ENCODE measurements around the gene LAGE3.

LAGE3 gene, protein sequence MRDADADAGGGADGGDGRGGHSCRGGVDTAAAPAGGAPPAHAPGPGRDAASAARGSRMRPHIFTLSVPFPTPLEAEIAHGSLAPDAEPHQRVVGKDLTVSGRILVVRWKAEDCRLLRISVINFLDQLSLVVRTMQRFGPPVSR

GRCh38 chrX:154478728-154479622 is at the start of gene LAGE3:
LAGE3 (minus strand) TSS chrX:154479281; CDS start chrX:154478915, 366 bp downstream.
- peak; percentile 85 for DNase-seq (ENCODE audit: low spot score)

GRCh38 chrX:154526901-154527675 is 48.0 kb upstream of the LAGE3 start:
- peak; percentile 82 for DNase-seq (ENCODE audit: low spot score)

- no peak for DNase-seq (ENCODE audit: low spot score)
These were observed 46.8 kb upstream of the LAGE3 start for GRCh38 chrX:154525606-154526490.

DNA sequence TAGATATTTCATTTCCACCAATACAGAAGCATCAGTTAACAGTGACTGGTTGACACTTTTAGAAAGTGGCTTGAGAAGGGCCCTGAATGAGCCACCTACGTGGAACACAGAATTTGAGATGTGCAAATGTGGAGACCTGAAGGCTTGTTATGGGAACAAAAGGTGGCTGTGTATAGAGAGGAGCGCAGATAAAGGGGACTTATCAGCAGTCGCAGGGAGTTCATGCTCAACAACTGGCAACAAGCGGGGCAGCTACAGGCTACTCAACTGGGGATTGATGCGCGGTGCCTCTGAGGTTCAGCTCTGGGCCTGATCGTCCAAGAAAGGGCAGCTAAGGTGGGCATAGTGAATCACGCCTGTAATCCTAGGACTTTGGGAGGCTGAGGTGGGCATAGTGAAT is 40.3 kb upstream of the LAGE3 start:
- DNase-seq (ENCODE audit: low spot score) = no peak

DNA sequence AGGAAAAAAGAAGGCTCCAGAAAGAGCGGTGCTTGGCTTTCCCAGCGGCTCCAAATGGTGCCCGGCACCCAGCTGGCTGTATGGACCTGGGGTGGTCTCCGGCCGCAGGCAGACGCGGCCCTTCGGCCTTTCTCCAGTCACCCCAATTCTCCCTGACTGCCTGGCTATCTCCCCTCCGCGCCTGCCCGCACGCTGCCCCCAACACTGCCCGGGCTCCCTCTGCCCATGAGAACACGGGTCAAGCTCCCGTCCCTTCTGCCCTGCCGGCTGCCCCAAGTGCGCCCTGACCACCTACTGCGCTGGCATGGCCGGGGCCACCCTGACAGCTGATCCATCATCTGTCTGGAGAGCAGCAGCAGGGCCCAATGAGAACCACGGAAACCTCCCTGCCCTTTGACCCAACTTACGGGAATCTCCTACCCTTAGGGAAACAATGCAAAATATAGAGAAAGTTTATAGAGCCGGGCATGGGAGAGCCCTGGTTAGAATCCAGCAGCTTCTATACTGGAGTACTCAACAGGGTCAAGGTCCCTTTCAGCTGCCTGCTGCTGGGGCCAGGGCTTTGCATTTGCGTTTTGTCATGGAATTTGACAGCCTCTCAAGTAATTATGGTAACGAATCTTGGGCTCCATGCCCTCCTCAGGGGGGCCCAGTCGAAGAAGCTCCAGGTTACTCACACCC is 38.2 kb upstream of the LAGE3 start:
- DNase-seq (ENCODE audit: low spot score) = no peak

DNA sequence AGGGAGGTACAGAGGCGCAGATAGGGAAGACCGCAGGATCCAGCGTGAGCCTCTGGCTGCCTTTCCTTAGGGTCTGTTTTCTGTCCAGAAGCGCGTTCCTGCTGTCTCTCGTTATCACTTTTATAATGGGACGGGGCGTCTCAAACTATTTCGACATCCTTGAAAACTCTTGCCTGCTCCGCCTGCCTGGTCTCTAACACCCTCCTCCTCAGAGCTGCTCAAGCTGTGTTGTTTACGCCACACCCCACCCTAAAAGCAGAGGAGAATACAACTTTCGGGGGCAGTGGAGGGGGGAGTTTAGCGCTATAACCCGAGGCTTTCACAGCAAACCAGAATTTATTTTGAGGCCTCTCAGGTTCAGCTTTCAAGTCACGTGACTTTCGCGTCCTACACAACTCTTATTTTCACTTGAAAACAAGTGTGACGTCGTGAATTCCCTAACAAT is 37.6 kb upstream of the LAGE3 start:
- peak; percentile 32 for DNase-seq (ENCODE audit: low spot score)

DNA sequence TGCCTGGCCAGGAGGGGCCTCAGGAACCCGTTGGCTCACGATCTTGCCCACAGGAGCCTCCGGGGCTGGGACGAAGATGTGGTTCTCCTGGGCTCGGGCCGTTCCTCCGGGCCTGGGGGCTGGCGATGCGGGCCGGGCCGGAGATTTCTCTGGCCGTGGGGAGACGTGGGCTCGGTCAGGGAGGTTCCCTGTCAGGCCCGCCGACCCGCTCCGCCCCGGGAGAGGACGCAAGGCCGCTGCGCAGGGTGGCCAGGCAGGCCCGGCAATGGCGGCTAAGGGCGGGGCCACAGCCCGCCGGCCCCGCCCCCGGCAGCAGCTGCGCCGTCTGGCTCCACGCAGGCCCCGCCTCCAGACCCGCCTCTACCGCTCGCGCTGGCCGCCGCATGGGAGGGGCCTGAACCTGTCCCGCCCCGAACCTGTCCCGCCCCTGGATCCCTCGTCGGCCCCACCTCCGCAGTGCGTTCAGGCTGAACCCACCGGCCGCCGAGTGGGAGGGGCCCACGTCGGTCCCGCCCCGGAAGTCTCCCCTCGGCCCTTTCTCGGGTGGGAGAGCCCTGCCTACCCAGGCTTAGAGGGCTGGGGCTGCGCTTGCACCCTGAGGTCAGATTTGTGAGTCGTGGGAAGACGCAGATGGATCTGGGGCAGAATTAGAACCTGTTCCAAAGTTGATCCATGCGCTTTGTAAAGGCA is 37.0 kb upstream of the LAGE3 start, which contains the start of gene FAM3A:
Gene FAM3A (minus strand): TSS at position 267 of the 690 bp plus-strand sequence. CDS start 460 bp downstream, outside the sequence.
- DNase-seq (ENCODE audit: low spot score) = peak; percentile 87

DNA sequence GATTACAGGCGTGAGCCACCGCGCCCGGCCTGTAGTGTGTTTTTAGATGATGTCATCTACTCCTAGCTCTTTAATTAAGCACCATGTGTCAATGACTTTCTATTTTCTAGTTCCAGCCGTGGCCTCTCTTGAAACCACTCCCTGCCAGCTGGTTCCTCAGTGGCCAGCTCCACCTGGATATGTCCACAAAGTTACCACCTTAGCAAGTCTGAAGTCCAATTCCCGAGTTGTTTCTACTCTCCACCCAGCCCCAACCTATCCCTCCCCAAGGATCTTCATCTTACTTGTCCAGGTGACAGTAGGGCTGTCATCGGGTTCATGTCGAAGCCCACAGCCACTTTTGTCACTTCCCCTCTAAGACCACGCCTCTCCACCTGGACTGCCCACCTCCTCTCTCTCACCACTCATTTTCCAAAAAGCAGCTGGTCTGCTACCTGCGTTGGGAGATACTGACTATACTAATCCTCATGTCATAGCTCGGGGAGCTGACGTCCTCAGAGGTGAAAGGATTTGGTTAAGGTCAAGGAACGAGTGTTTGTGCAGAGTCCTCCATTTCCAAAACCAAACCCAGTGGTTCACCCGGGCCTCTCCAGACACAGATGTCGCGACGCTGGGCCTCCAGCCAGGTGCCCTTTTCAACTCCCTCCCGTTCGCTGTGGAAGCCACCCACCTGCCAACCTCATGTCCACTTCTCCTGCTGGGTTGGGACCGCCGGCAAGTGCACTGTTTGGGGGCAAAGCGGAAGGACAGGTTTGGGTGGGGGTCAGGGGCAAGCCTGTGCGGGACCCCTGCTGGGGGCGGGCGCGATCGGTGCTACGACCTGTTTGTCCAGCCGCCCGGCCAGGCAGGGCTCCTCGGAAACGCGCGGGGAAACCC is 36.2 kb upstream of the LAGE3 start:
- no peak for DNase-seq (ENCODE audit: low spot score)

- no peak for DNase-seq (ENCODE audit: low spot score)
These were observed 34.6 kb upstream of the LAGE3 start for GRCh38 chrX:154513716-154514115.

GRCh38 chrX:154512879-154513553 is 33.9 kb upstream of the LAGE3 start:
- DNase-seq (ENCODE audit: low spot score) = no peak

GRCh38 chrX:154511761-154512160 is 32.7 kb upstream of the LAGE3 start:
- DNase-seq (ENCODE audit: low spot score) = no peak

- DNase-seq (ENCODE audit: low spot score) = no peak
These were observed 30.4 kb upstream of the LAGE3 start for GRCh38 chrX:154509455-154509854.

GRCh38 chrX:154508384-154508745 is 29.3 kb upstream of the LAGE3 start:
- DNase-seq (ENCODE audit: low spot score) = no peak

GRCh38 chrX:154507673-154508383 is 28.7 kb upstream of the LAGE3 start:
- DNase-seq (ENCODE audit: low spot score) = no peak

DNA sequence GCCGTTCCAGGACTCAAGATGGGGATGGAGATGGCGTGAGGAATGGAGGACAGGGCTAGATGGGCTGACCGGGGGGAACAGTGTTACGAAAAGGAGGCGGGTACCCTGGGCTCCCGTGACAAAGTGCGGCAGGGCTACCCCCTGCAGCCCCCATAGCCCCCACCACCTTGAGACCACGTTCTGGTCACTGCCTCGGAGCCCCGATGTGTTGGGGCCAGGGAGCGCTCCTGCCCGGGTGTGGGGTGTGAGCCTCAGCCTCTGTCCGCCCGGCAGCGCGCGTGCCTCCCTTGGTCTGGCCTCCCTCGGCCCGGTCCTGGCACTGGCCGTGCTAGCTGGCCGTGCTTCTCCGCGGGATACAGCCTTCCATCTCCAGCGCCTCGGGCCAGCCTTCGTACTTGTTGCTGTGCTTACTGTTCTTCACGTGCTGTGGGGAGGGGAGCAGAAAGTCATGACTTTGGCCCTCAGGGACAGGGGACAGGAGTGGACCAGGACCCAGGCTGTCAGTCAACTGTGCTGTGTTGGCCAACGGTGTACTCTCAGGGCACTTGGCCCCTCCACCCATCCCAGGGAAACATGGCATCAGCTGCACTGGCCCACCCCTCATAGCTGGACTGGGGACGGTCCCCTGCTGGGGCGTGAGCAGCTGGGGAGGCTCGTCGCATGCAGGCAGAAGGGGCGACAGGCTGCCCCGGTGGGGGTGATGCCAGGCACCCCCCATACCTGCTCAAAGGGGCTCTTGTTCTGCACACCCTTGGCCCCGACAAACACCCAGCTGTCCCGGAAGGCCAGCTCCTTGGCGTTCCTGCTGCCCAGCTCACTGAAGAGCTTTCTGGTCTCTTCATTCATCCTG is 27.6 kb upstream of the LAGE3 start:
- DNase-seq (ENCODE audit: low spot score) = no peak

DNA sequence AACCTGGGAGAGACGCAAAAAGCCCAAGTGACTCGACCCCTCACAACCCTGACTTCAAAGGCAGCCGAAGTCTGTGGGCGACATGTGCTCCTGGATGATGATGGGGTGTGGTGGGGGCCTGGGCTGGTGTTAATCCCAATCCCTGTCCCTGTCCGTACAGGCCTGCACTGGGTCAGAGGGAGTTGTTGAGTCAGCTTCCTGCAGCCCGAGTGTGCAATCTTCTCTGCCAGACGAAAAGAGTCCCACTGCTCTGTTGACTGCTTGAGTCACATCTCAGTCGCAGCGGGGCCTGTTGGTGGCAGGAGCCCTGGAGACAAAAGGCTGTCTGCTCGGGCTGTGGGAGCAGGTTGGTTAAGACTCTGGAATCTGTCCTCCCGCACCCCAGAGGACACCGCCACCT is 26.7 kb upstream of the LAGE3 start:
- no peak for DNase-seq (ENCODE audit: low spot score)

DNA sequence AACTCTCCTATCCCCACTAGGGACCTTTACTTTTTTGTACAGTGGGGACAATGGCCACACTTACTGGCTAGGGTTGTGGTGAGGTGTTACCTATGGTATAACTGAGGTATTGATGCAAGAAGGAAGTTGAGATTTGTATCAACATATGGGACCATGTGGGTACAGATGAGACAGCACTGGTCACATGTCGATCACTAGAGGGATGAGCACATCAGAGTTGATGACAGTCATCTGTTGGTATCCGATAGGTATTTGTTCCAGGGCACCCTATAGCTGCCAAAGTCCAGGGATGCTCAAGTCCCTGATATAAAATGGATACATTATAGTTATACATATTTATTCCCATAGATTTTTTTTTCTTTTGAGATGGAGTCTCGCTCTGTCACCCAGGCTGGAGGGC is 23.9 kb upstream of the LAGE3 start:
- no peak for DNase-seq (ENCODE audit: low spot score)

Measured in cerebellar cortex (tissue), 1 donor.